MM.1S (cell line): ENCODE measurements around the gene NAE1.

Experiments used
- DNase-seq: peaks from one replicate; pipeline ENCODE4 v3.0.0-alpha.2; 2015
- H2AFZ ChIP-seq: fragments of 300-600 bp; sonication (generic); 2 replicates; pipeline ENCODE4 v1.6.0; 2016; ENCODE audit warnings: antibody characterized with exemption, low read length
- H3F3A ChIP-seq: fragments of 300-600 bp; sonication (generic); 2 replicates; pipeline ENCODE4 v1.6.1; 2016; ENCODE audit warnings: mild to moderate bottlenecking, antibody characterized with exemption, low read length, moderate library complexity, mixed read lengths; ENCODE audit not compliant: insufficient read depth
- H3K27ac ChIP-seq: fragments of 300-600 bp; sonication (generic); 2 replicates; pipeline ENCODE4 v1.5.1; 2016; ENCODE audit warnings: mild to moderate bottlenecking, low read length
- H3K27me3 ChIP-seq: fragments of 300-600 bp; sonication (generic); replicated peaks from 2 replicates; pipeline ENCODE4 v1.6.0; 2016; ENCODE audit warnings: low read length; ENCODE audit not compliant: insufficient read depth
- H3K36me3 ChIP-seq: fragments of 300-600 bp; sonication (generic); replicated peaks from 2 replicates; pipeline ENCODE4 v1.6.1; 2016; ENCODE audit warnings: mild to moderate bottlenecking, low read length, mixed read lengths; ENCODE audit not compliant: insufficient read depth
- H3K4me1 ChIP-seq: fragments of 300-600 bp; sonication (generic); 2 replicates; pipeline ENCODE4 v1.6.1; 2016; ENCODE audit warnings: low read length, mixed read lengths
- H3K4me2 ChIP-seq: fragments of 300-600 bp; sonication (generic); 2 replicates; pipeline ENCODE4 v1.6.0; 2016; ENCODE audit warnings: low read depth, low read length
- H3K4me3 ChIP-seq: fragments of 300-600 bp; sonication (generic); 2 replicates; pipeline ENCODE4 v1.5.1; 2016; ENCODE audit warnings: low read length, mixed read lengths
- H3K79me2 ChIP-seq: fragments of 300-600 bp; sonication (generic); 2 replicates; pipeline ENCODE4 v1.6.1; 2016; ENCODE audit warnings: mixed run types, low read length, mixed read lengths
- H3K9ac ChIP-seq: fragments of 300-600 bp; sonication (generic); 2 replicates; pipeline ENCODE4 v1.6.1; 2016; ENCODE audit warnings: low read length, mixed read lengths
- H3K9me2 ChIP-seq: fragments of 300-600 bp; sonication (generic); replicated peaks from 2 replicates; pipeline ENCODE4 v1.6.1; 2016; ENCODE audit warnings: mild to moderate bottlenecking, low read length, mixed read lengths; ENCODE audit not compliant: insufficient read depth
- H3K9me3 ChIP-seq: fragments of 300-600 bp; sonication (generic); replicated peaks from 2 replicates; pipeline ENCODE4 v1.6.1; 2016; ENCODE audit warnings: mild to moderate bottlenecking, low read length, mixed read lengths; ENCODE audit not compliant: insufficient read depth
- H4K20me1 ChIP-seq: fragments of 300-600 bp; sonication (generic); 2 replicates; pipeline ENCODE4 v1.6.1; 2016; ENCODE audit warnings: mild to moderate bottlenecking, low read length, moderate library complexity, mixed read lengths; ENCODE audit not compliant: insufficient read depth
- CTCF ChIP-seq: fragments of 300-600 bp; sonication (generic); IDR thresholded peaks from 2 replicates; pipeline ENCODE4 v1.5.1; 2016; ENCODE audit warnings: antibody characterized with exemption, low read length, mixed read lengths
- EZH2 ChIP-seq: fragments of 300-600 bp; sonication (generic); optimal IDR thresholded peaks from 2 replicates; pipeline ENCODE3; 2017; ENCODE audit warnings: low read depth, mild to moderate bottlenecking, antibody characterized with exemption, low read length, mixed read lengths
- EZH2phosphoT487 ChIP-seq: fragments of 300-600 bp; sonication (generic); IDR thresholded peaks from 2 replicates; pipeline ENCODE4 v1.6.1; 2018; ENCODE audit warnings: antibody characterized with exemption, low read length

The NAE1 gene

GRCh38 chr16:66857437-66857836, 26.7 kb upstream of the NAE1 start:
- DNase-seq: no peak
- Histone ChIP-seq H2AFZ (no peak overlapping the region), H3K27me3 (no peaks in the 10 kb centered on the region), H3K9me2 (no peaks in the 10 kb centered on the region), H3K36me3 (no peaks in the 10 kb centered on the region), H3K4me1 (no peaks in the 10 kb centered on the region), H4K20me1 (no peaks in the 10 kb centered on the region), H3K9ac (no peak overlapping the region), H3F3A (no peaks in the 10 kb centered on the region), H3K4me2 (no peak overlapping the region), H3K27ac (no peak overlapping the region), H3K9me3 (no peaks in the 10 kb centered on the region), H3K4me3 (no peak overlapping the region), H3K79me2 (no peaks in the 10 kb centered on the region)
- TF ChIP-seq EZH2phosphoT487 (no peak), EZH2 (no peak), CTCF (no peak)

GRCh38 chr16:66856801-66857200, 26.0 kb upstream of the NAE1 start:
- no peaks in the 10 kb centered on the region for H4K20me1 ChIP-seq
- H2AFZ ChIP-seq: no peak overlapping the region
- H3K27me3 ChIP-seq: no peaks in the 10 kb centered on the region
- no peaks in the 10 kb centered on the region for H3K79me2 ChIP-seq
- no peak for TF ChIP-seq EZH2phosphoT487
- no peak for TF ChIP-seq CTCF
- TF ChIP-seq EZH2: no peak
- H3K36me3 ChIP-seq: no peaks in the 10 kb centered on the region
- no peak overlapping the region for H3K27ac ChIP-seq
- no peak overlapping the region for H3K9ac ChIP-seq
- no peaks in the 10 kb centered on the region for H3F3A ChIP-seq
- H3K4me1 ChIP-seq: no peaks in the 10 kb centered on the region
- no peaks in the 10 kb centered on the region for H3K9me2 ChIP-seq
- DNase-seq: no peak
- no peak overlapping the region for H3K4me2 ChIP-seq
- no peak overlapping the region for H3K4me3 ChIP-seq
- no peaks in the 10 kb centered on the region for H3K9me3 ChIP-seq

GRCh38 chr16:66856184-66856730, 25.5 kb upstream of the NAE1 start:
- H3K4me2 ChIP-seq: no peak overlapping the region
- no peaks in the 10 kb centered on the region for H3K79me2 ChIP-seq
- no peaks in the 10 kb centered on the region for H3K4me1 ChIP-seq
- H3K9ac ChIP-seq: no peak overlapping the region
- no peaks in the 10 kb centered on the region for H3K36me3 ChIP-seq
- no peak overlapping the region for H3K4me3 ChIP-seq
- no peaks in the 10 kb centered on the region for H3K9me2 ChIP-seq
- DNase-seq: no peak
- no peaks in the 10 kb centered on the region for H4K20me1 ChIP-seq
- no peaks in the 10 kb centered on the region for H3K27me3 ChIP-seq
- H3K27ac ChIP-seq: no peak overlapping the region
- H2AFZ ChIP-seq: no peak overlapping the region
- no peaks in the 10 kb centered on the region for H3K9me3 ChIP-seq
- TF ChIP-seq CTCF (no peak), EZH2 (no peak), EZH2phosphoT487 (no peak)
- H3F3A ChIP-seq: no peaks in the 10 kb centered on the region
